GM23248 (cell line): ENCODE results near the gene ZBTB20.

ENCODE experiments used
- EZH2 ChIP-seq: fragments of 200-600 bp; sonication (generic); IDR thresholded peaks from 2 replicates; pipeline ENCODE4 v1.6.1; 2018; ENCODE audit warnings: antibody characterized with exemption, mild to moderate bottlenecking; ENCODE audit not compliant: insufficient read depth, poor library complexity, severe bottlenecking
- EZH2phosphoT487 ChIP-seq: fragments of 200-600 bp; sonication (generic); IDR thresholded peaks from 2 replicates; pipeline ENCODE4 v1.6.1; 2018; ENCODE audit warnings: antibody characterized with exemption, moderate library complexity, mild to moderate bottlenecking, low read depth; ENCODE audit not compliant: insufficient read depth

DNA sequence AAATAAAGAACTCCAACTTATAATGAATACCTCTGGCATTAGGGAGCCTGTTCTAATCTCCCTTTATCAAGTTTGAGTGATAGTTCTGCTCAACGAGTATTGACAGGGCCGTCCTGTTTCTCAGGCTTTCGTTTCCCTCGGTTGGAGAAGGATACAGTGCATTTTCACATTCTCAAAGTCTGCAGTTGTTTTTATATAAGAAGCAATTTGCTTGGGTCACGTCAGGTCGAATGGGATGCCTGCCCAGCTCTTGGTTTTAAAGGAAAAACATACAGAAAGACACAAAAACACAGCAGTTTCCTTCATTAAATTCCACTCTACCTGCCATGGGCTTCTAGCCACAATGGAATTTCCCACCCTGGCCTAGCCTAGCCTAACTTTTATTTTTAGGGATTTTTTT lies 487.0 kb downstream of the ZBTB20 start:
- TF ChIP-seq EZH2 (no peak), EZH2phosphoT487 (no peak)
